GM10847 (cell line): Measurements from ENCODE around the gene ZNF664.

Experiments used
- POLR2A ChIP-seq: IDR thresholded peaks from 2 replicates; pipeline ENCODE4 v1.6.1; 2011; ENCODE audit not compliant: insufficient read length; ENCODE audit errors: extremely low read depth

Gene ZNF664

DNA sequence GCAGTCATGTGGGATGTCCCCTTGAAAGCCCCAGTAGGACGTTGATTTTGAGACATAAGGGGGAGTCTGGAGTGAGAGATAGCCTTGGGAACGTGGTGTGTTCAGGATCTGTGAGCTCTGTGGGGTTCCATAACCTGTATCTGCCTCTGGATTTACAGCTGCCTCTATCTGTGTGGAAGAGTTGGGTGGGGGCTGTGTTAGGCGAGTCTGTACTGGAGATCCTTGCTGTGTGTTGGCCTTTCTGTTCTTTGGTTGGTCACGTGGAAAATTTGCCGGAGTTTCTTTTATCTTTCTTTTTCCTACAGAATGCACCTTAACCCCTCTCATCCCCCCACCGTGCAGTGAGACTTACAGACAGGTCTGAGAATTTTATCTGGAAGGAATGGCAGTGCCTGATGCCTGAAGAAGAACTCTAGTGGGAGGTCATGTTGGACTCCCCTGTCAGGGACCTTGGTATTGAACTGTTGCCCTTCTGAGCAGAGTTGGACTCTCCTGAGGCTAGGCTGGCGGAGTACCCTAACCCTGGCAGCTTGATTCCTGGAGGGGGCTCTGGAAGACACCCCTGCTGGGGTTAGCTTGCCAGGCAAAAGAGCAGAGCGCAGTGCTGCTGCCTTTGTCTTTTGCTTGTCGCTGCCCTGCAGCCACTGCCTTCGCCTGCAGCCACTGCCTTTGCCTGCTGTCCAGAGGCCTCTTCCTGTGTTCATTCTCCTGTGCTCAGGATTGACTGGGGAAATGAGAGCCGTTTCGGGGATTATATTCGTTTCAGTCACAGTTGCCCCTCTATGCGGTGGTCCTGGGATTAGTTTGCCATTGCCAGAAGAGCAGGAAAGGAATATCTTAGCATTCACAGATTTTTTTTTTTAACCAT, 34.1 kb downstream of the ZNF664 start:
- TF ChIP-seq POLR2A: no peak

DNA sequence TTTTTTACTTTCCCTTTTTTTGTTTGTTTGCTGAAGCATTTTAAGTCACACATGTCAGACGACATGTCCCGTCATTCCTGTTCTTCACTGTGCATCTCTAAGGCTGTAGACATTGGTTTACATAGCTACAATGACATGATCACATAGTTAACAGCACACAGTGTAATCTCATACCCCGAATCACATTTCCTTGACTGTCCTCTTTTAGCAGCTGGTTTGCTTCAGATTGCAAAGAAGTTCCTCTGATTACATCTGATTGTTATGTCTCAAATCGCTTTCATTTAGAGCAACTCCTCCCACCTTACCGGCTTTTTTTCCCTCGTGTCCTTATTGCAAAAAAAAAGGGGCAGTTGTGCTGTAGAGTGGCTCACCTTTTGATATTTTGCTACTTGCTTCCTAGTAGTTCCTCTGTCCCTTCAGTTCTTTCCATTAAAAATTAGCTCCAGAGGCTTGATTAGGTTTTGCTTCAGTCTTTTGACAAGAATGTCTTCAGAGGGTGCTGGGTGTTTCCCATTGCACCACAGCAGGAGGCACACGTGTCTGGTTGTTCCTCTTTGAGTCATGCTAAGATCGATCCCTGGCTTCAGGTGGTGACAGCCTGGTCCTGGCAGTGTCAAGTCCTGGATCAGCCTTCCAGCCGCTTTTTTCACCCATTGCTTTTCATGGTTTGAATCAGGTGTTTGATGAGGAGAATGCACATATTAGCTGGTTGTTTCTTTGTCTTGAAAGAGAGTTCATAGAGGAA, 35.0 kb downstream of the ZNF664 start:
- no peak for TF ChIP-seq POLR2A

- no peak for TF ChIP-seq POLR2A
These were observed 35.6 kb downstream of the ZNF664 start for GRCh38 chr12:124008595-124008994.

- no peak for TF ChIP-seq POLR2A
These were observed 36.8 kb downstream of the ZNF664 start for GRCh38 chr12:124009781-124010180.

DNA sequence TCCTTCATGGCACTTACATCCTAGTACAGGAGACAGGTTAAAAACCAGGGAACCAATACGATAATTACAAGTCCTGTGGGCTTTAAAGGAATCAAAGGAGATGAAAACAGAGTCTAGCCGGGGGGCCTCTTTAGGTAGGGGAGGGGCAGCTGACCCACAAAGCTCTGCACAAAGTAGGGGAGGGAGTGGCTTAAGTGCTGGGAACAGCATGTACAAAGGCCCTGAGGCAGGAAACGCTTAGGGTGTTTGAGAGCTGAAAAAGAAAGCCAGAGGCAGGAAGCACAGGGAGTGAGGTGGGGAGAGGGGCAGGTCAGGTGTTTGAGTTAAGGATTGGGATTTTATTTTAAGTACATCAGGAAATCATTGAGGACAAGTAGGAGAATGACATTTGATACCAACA, 37.7 kb downstream of the ZNF664 start:
- TF ChIP-seq POLR2A: no peak

DNA sequence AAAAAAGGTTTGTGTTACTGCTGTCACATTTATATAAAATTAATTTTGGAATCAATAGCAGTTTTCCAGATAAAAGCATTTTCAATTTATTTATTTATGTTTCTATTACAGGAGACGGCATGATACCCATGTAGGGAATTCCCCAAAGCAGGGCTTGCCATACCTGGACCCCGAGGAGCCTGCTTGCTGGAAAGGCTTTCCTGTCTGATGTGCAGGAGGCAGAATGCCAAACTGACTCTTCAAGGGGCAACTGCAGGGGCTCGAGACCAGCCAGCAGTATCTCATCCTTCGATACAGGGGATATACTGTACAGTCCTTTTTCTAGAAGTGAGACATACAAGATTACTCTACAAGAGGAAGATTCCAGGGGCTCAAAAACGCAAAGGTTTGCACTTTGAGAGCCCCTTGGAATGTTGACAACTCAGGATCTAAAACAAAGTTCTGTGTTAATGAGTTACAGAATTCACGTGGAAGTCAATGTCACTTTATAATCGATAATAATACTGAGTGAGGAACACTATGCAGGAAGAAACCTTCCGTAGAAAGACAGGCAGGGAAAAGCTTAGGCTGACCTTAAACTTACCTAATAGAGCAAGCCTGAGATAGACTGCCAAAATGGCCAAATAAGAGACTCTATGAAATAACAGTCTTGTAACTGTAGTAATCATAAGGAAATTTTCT, 38.6 kb downstream of the ZNF664 start:
- no peak for TF ChIP-seq POLR2A

DNA sequence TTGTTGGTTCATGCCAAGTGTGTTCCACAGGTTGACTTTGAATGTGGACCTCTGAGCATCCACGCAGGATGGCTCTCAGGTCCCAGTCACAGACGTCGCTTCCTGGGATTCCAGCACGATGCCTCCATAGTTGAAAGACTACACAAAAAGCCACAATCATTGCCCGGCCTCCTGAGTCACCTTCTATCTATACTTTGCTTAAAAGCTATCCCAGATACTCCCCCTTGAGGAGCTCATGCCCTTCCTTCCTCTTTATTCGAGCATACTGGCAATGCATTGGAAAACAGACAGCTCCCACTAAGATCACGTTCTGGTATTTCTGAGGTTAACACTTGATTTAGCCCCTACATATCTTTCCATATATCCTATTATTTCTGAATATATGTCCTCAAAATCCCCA, 40.1 kb downstream of the ZNF664 start:
- TF ChIP-seq POLR2A: no peak

DNA sequence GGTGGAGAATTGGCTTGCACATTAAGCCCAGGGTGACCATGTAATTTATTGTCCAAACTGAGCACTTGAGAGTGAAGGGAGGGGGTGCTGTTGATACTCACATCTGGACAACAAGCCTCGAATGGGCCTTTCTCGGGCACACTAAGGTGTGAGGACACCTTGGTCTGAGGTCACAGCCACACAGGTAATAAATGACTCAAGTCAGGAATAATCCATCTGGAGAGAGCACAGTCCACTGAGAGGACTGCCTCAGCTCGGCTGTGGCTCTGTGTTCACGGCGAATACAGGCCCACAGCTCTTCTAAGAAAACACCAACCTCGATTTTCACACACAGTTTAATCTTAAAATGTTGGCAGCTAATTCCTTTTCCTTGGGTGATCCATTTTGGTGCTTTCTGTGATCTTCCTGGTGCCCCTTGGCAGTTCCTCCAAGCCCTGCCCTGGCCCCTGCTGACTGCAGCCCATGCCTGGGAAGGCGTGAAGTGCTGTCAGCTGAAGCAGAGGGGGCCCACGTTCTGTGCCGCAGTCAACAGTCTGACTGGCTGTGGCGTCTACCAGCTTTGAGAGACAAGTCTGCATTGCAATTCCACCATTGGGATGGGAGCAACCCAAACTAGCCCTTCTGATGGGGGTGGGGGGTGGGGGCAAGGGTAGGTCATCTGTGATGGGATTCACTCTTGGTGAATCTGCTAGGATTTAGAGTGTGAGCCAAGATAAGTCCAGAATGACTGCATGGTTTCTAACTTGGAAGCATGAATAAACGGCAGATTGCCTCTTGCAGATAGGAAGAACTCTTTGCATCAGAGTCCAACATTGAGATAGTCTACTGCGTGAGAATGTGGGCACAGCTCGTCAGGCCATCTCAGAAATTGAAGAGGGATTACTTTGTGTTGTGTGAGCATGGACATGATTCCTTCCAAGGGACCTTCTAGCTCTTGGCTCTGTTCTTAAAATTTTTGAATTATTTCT, 42.8 kb downstream of the ZNF664 start:
- no peak for TF ChIP-seq POLR2A

- no peak for TF ChIP-seq POLR2A
These were observed 44.0 kb downstream of the ZNF664 start for GRCh38 chr12:124017064-124017463.

DNA sequence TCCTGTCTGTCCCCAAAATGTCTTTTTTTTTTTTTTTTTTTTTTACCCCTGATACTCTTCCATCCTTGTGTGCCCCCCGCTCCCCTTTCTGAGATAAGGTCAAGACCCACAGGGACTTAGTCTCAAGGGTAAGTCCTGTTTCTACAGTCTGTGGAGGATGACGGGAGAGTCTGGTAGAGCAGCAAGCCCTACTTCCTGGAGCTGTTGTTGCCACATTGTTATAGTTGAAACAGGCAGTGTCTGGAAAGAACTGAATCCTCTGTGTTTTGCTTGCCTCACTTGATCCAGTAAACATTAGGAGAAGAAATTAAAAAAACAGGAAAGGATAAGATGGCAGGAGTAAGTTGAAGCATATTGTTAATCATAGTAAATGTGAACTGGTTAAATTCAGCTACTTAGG, 45.5 kb downstream of the ZNF664 start:
- no peak for TF ChIP-seq POLR2A

DNA sequence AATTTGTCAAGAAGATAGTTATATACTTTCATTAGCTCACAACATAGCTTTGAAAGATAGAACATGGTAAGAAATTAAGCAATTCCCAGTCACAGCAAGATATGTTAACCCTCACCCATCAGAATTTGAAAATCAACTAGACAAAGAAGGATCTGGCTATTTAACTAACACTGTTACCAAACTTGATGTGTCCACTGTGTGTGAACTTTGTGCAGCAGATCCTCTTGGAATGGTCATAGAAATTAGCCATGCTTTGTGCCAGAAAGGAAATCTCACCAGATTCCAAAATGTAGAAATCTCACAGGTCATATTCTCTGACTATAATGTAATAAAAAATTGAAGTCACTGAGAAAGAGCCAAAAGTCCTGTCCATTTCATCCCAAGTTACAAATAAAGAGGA, 46.1 kb downstream of the ZNF664 start:
- TF ChIP-seq POLR2A: no peak

DNA sequence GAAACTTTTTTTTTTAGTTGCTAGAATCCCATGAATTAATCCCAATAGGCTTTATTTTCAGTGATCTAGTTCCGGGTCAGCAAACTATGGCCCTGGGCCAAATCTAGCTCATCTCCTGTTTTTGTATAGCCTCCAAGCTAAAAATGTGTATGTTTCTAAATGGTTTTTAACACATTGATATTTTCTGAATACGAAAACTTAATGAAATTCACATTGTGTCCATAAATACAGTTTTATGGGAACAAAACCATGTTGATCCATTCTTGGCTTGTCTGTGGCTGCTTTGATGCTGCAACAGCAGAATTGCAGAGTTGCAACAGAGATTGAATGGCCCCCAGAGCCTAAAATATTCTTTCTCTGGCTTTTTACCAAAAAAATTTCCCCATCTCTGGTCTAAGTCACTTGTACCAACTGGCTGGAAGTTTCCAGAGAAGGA, 47.5 kb downstream of the ZNF664 start:
- TF ChIP-seq POLR2A: no peak

DNA sequence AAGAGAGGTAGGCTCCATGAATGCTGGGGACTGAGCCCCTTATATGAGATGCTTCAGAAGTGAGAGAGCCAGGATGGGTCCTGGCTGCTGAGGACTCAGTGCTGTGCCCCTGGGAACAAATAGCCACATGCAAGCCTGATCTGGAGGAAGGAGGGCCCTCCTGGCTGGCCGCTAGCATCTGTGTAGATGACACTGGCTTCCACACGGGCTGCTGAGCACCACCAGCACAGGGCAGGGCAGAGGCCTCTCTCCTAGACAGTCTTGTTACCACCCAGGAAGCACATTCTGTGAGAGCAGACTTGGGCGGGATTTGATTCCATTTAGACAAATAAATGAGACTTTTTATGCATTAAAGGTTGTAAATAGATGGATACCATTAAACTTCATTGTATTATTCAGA, 48.0 kb downstream of the ZNF664 start:
- no peak for TF ChIP-seq POLR2A

GRCh38 chr12:124022161-124022560, 49.1 kb downstream of the ZNF664 start:
- TF ChIP-seq POLR2A: no peak

DNA sequence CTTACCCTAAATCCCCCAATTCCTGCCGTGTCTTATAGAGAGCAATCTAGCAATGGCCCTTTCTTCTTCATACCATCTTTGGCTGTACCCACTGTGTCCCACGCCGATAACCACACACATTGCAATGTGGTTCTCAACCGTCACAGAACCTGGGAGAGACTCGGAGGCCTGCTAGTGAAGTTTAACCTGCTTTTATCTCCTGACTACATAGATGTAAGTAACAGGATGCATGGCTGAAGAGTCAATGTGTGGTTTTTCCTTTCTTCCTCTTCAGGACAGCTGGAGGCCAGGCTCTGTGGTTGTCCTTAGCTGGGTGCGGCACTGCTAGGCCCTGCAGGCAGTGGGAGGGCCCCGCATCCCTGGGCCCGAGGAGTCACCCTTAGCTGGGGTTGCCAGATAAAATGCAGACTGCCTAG, 51.3 kb downstream of the ZNF664 start:
- no peak for TF ChIP-seq POLR2A
